D721Med (cell line): ENCODE data around the gene DAB2IP.

ENCODE experiments used
- DNase-seq: peaks from one replicate; pipeline ENCODE4 v3.0.0; 2011; ENCODE audit warnings: low spot score; ENCODE audit not compliant: insufficient read length
- FAIRE-seq: peaks from 2 replicates; lab custom pipeline; 2011; peaks lifted over from hg19 to GRCh38; lab: Jason Lieb, UNC
- CTCF ChIP-seq: IDR thresholded peaks from 2 replicates; pipeline ENCODE4 v1.5.1; 2012; ENCODE audit warnings: mild to moderate bottlenecking, control low read depth; ENCODE audit not compliant: insufficient read depth; ENCODE audit errors: missing control alignments

DAB2IP gene

GRCh38 chr9:121776739-121777637 lies 125.6 kb downstream of the DAB2IP start:
- DNase-seq (no peak), FAIRE-seq (no peak)
- TF ChIP-seq CTCF: no peak

GRCh38 chr9:121778252-121779225 lies 127.1 kb downstream of the DAB2IP start:
- no peak for TF ChIP-seq CTCF
- DNase-seq: no peak
- FAIRE-seq: no peak

- TF ChIP-seq CTCF: no peak
- FAIRE-seq (no peak), DNase-seq (no peak)
These were observed 128.1 kb downstream of the DAB2IP start for GRCh38 chr9:121779381-121780117.

GRCh38 chr9:121780177-121781040 lies 129.0 kb downstream of the DAB2IP start:
- no peak for TF ChIP-seq CTCF
- DNase-seq (no peak), FAIRE-seq (no peak)

GRCh38 chr9:121781145-121781548 lies 129.7 kb downstream of the DAB2IP start:
- DNase-seq (no peak), FAIRE-seq (no peak)
- TF ChIP-seq CTCF: no peak
